Mucosa of rectum (tissue), 2 donors: ENCODE results near the gene SORCS2.

Experiments
- H3K27ac ChIP-seq, 2 donors: one replicate each; pipeline ENCODE4 v1.7.0; 2013; ENCODE audit warnings: inconsistent platforms in 2 of 2, low read depth in 2 of 2, low read length in 2 of 2
- H3K27me3 ChIP-seq, 2 donors: one replicate each; pipeline ENCODE4 v1.7.0; 2013; ENCODE audit warnings: low read length in 2 of 2; ENCODE audit not compliant: control insufficient read depth in 2 of 2, insufficient read depth in 2 of 2
- H3K36me3 ChIP-seq, 2 donors: one replicate each; pipeline ENCODE4 v1.7.0; 2013; ENCODE audit warnings: low read length in 2 of 2; ENCODE audit not compliant: control insufficient read depth in 2 of 2, insufficient read depth in 2 of 2
- H3K4me1 ChIP-seq, 2 donors: one replicate each; pipeline ENCODE4 v1.7.0; 2013; ENCODE audit warnings: low read length in 2 of 2, mild to moderate bottlenecking in 1 of 2; ENCODE audit not compliant: control insufficient read depth in 2 of 2, insufficient read depth in 2 of 2
- H3K4me3 ChIP-seq, 2 donors: one replicate each; pipeline ENCODE4 v1.7.0; 2013; ENCODE audit warnings: low read length in 2 of 2
- H3K9ac ChIP-seq, 2 donors: one replicate each; pipeline ENCODE4 v1.7.0; 2013; ENCODE audit warnings: low read length in 2 of 2, low read depth in 1 of 2, mild to moderate bottlenecking in 1 of 2
- H3K9me3 ChIP-seq, 2 donors: one replicate each; pipeline ENCODE4 v1.7.0; 2013; ENCODE audit warnings: low read length in 2 of 2; ENCODE audit not compliant: control insufficient read depth in 2 of 2
- donor health status: healthy.
- donor health status: Normal muscosa, but diverticular disease.

SORCS2 gene

GRCh38 chr4:7712021-7712671, 519.8 kb downstream of the SORCS2 start:
- no peaks in the 10 kb centered on the region for H3K9me3 ChIP-seq
- H3K36me3 ChIP-seq, result no peaks in the 10 kb centered on the region
- H3K27ac ChIP-seq, result no peak overlapping the region
- no peaks in the 10 kb centered on the region for H3K27me3 ChIP-seq
- H3K4me1 ChIP-seq, result no peaks in the 10 kb centered on the region
- no peak overlapping the region for H3K4me3 ChIP-seq
- H3K9ac ChIP-seq, result no peak overlapping the region

GRCh38 chr4:7713757-7714156, 521.4 kb downstream of the SORCS2 start:
- no peak overlapping the region for H3K4me3 ChIP-seq
- H3K4me1 ChIP-seq, result no peaks in the 10 kb centered on the region
- no peaks in the 10 kb centered on the region for H3K36me3 ChIP-seq
- no peaks in the 10 kb centered on the region for H3K9me3 ChIP-seq
- peaks cover 0 to 3% of the 10 kb centered on the region in 2 donors for H3K27me3 ChIP-seq
- no peak overlapping the region for H3K9ac ChIP-seq
- H3K27ac ChIP-seq, result no peak overlapping the region

- H3K36me3 ChIP-seq, result no peaks in the 10 kb centered on the region
- no peak overlapping the region for H3K27ac ChIP-seq
- H3K9me3 ChIP-seq, result no peaks in the 10 kb centered on the region
- H3K4me1 ChIP-seq, result no peaks in the 10 kb centered on the region
- H3K9ac ChIP-seq, result no peak overlapping the region
- H3K4me3 ChIP-seq, result no peak overlapping the region
- peaks cover 0 to 3% of the 10 kb centered on the region in 2 donors for H3K27me3 ChIP-seq
Observed at GRCh38 chr4:7714176-7714575, 521.8 kb downstream of the SORCS2 start.

- Histone ChIP-seq H3K27me3 (peaks cover under 1 to 4% of the 10 kb centered on the region in 2 donors), H3K4me1 (no peaks in the 10 kb centered on the region), H3K9me3 (no peaks in the 10 kb centered on the region), H3K4me3 (no peak overlapping the region), H3K9ac (no peak overlapping the region), H3K27ac (no peak overlapping the region), H3K36me3 (no peaks in the 10 kb centered on the region)
Observed at GRCh38 chr4:7714738-7715137, 522.4 kb downstream of the SORCS2 start.

- Histone ChIP-seq H3K36me3 (no peaks in the 10 kb centered on the region), H3K27ac (no peak overlapping the region), H3K4me1 (no peaks in the 10 kb centered on the region), H3K4me3 (no peak overlapping the region), H3K9me3 (no peaks in the 10 kb centered on the region), H3K27me3 (peaks cover 3 to 6% of the 10 kb centered on the region in 2 donors), H3K9ac (no peak overlapping the region)
Observed at GRCh38 chr4:7715271-7716009, 523.1 kb downstream of the SORCS2 start.

GRCh38 chr4:7716010-7716721, 523.8 kb downstream of the SORCS2 start:
- no peak overlapping the region for H3K27ac ChIP-seq
- H3K4me1 ChIP-seq, result no peaks in the 10 kb centered on the region
- H3K4me3 ChIP-seq, result no peak overlapping the region
- peaks cover 3 to 10% of the 10 kb centered on the region in 2 donors for H3K27me3 ChIP-seq
- no peak overlapping the region for H3K9ac ChIP-seq
- H3K36me3 ChIP-seq, result no peaks in the 10 kb centered on the region
- H3K9me3 ChIP-seq, result no peaks in the 10 kb centered on the region

- no peaks in the 10 kb centered on the region for H3K36me3 ChIP-seq
- no peak overlapping the region for H3K4me3 ChIP-seq
- no peak overlapping the region for H3K9ac ChIP-seq
- peaks cover 3 to 10% of the 10 kb centered on the region in 2 donors for H3K27me3 ChIP-seq
- no peaks in the 10 kb centered on the region for H3K4me1 ChIP-seq
- no peaks in the 10 kb centered on the region for H3K9me3 ChIP-seq
- H3K27ac ChIP-seq, result no peak overlapping the region
Observed at GRCh38 chr4:7717161-7717560, 524.8 kb downstream of the SORCS2 start.

GRCh38 chr4:7717946-7718490, 525.7 kb downstream of the SORCS2 start:
- Histone ChIP-seq H3K36me3 (no peaks in the 10 kb centered on the region), H3K27ac (no peak overlapping the region), H3K4me1 (no peaks in the 10 kb centered on the region), H3K27me3 (peaks cover 3 to 10% of the 10 kb centered on the region in 2 donors), H3K9me3 (no peaks in the 10 kb centered on the region), H3K4me3 (no peak overlapping the region), H3K9ac (no peak overlapping the region)

- no peak overlapping the region for H3K4me3 ChIP-seq
- no peak overlapping the region for H3K27ac ChIP-seq
- peaks cover 3 to 10% of the 10 kb centered on the region in 2 donors for H3K27me3 ChIP-seq
- H3K36me3 ChIP-seq, result no peaks in the 10 kb centered on the region
- H3K4me1 ChIP-seq, result no peaks in the 10 kb centered on the region
- H3K9me3 ChIP-seq, result no peaks in the 10 kb centered on the region
- H3K9ac ChIP-seq, result no peak overlapping the region
Observed at GRCh38 chr4:7719354-7720174, 527.2 kb downstream of the SORCS2 start.
